Subcutaneous abdominal adipose tissue (tissue), 5 donors: Measurements from ENCODE around the gene B3GALNT1.

Source experiments
- H3K27ac ChIP-seq: one replicate; pipeline ENCODE4 v1.7.0; 2013; ENCODE audit warnings: low read depth, mild to moderate bottlenecking, inconsistent platforms, low read length, moderate library complexity
- H3K27me3 ChIP-seq, 5 donors: one replicate each; pipeline ENCODE4 v1.7.0; 2013; ENCODE audit warnings: low read length in 5 of 5, inconsistent platforms in 1 of 5; ENCODE audit not compliant: control insufficient read depth in 5 of 5, insufficient read depth in 4 of 5
- H3K36me3 ChIP-seq, 5 donors: one replicate each; pipeline ENCODE4 v1.7.0; 2013; ENCODE audit warnings: low read length in 5 of 5; ENCODE audit not compliant: control insufficient read depth in 5 of 5, insufficient read depth in 5 of 5
- H3K4me1 ChIP-seq, 5 donors: one replicate each; pipeline ENCODE4 v1.7.0; 2013; ENCODE audit warnings: low read length in 5 of 5, mild to moderate bottlenecking in 3 of 5, moderate library complexity in 1 of 5; ENCODE audit not compliant: control insufficient read depth in 5 of 5, insufficient read depth in 5 of 5
- H3K4me3 ChIP-seq, 5 donors: one replicate each; pipeline ENCODE4 v1.7.0; 2013; ENCODE audit warnings: low read length in 5 of 5, low read depth in 1 of 5
- H3K9ac ChIP-seq, 5 donors: one replicate each; pipeline ENCODE4 v1.7.0; 2013; ENCODE audit warnings: low read length in 5 of 5, mild to moderate bottlenecking in 4 of 5, moderate library complexity in 3 of 5
- H3K9me3 ChIP-seq, 5 donors: one replicate each; pipeline ENCODE4 v1.7.0; 2013; ENCODE audit warnings: low read length in 5 of 5; ENCODE audit not compliant: control insufficient read depth in 5 of 5
- donor health status: healthy.
- donor health status: healthy.
- donor health status: healthy.
- donor health status: healthy.
- donor health status: healthy.

Gene B3GALNT1

DNA sequence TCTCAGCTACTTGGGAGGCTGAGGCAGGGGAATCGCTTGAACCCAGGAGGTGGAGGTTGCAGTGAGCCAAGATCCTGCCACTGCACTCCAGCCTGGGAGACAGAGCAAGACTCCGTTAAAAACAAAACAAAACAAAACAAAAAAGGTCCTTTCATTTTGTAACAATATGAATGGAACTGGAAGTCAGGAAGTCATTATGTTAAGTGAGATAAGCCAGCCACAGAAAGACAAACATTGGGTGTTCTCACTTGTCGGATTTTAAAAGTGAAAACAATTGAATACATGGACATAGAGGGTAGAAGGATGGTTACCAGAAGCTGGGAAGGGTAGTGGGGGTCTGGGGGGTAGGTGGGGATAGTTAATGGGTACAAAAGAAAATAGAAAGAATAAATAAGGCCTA lies 12.5 kb upstream of the B3GALNT1 start:
- Histone ChIP-seq H3K4me3 (no peak overlapping the region), H3K9me3 (peaks cover 0 to 35% (median 17%) of the 10 kb centered on the region in 5 donors), H3K9ac (no peak overlapping the region), H3K4me1 (no peaks in the 10 kb centered on the region), H3K27me3 (no peaks in the 10 kb centered on the region), H3K27ac (no peak overlapping the region), H3K36me3 (no peaks in the 10 kb centered on the region)

GRCh38 chr3:161108840-161109239 lies 3.7 kb upstream of the B3GALNT1 start:
- Histone ChIP-seq H3K4me3 (no peak overlapping the region), H3K36me3 (no peaks in the 10 kb centered on the region), H3K9me3 (no peaks in the 10 kb centered on the region), H3K4me1 (peaks cover 0 to 19% (median 14%) of the 10 kb centered on the region in 5 donors), H3K27me3 (no peaks in the 10 kb centered on the region), H3K9ac (no peak overlapping the region), H3K27ac (no peak overlapping the region)

- no peaks in the 10 kb centered on the region for H3K36me3 ChIP-seq
- H3K27ac ChIP-seq, result no peak overlapping the region
- H3K4me1 ChIP-seq, result peaks cover 0 to 19% (median 14%) of the 10 kb centered on the region in 5 donors
- H3K27me3 ChIP-seq, result no peaks in the 10 kb centered on the region
- no peaks in the 10 kb centered on the region for H3K9me3 ChIP-seq
- H3K9ac ChIP-seq, result no peak overlapping the region
- no peak overlapping the region for H3K4me3 ChIP-seq
These were observed 2.2 kb upstream of the B3GALNT1 start for GRCh38 chr3:161107311-161107710.

- Histone ChIP-seq H3K36me3 (peaks cover 0 to 8% (median 3%) of the 10 kb centered on the region in 5 donors), H3K9ac (peak overlapping the region; percentile 52 to 80 (median 64)), H3K9me3 (no peaks in the 10 kb centered on the region), H3K27ac (peak overlapping the region; percentile 4), H3K27me3 (no peaks in the 10 kb centered on the region), H3K4me1 (peaks cover 0 to 19% (median 14%) of the 10 kb centered on the region in 5 donors), H3K4me3 (peak overlapping the region; percentile 75 to 93 (median 87))
These were observed 1.3 kb downstream of the B3GALNT1 start for GRCh38 chr3:161103776-161104385.

- Histone ChIP-seq H3K4me3 (no peak overlapping the region), H3K36me3 (peaks cover 0 to 8% (median 3%) of the 10 kb centered on the region in 5 donors), H3K27me3 (no peaks in the 10 kb centered on the region), H3K9me3 (no peaks in the 10 kb centered on the region), H3K4me1 (peaks cover 0 to 19% (median 14%) of the 10 kb centered on the region in 5 donors), H3K9ac (no peak overlapping the region), H3K27ac (no peak overlapping the region)
These were observed 3.5 kb downstream of the B3GALNT1 start for GRCh38 chr3:161101609-161102008.

GRCh38 chr3:161100994-161101393 lies 4.2 kb downstream of the B3GALNT1 start:
- Histone ChIP-seq H3K27me3 (no peaks in the 10 kb centered on the region), H3K4me3 (no peak overlapping the region), H3K9ac (no peak overlapping the region), H3K27ac (no peak overlapping the region), H3K9me3 (no peaks in the 10 kb centered on the region), H3K36me3 (peaks cover 0 to 8% (median 3%) of the 10 kb centered on the region in 5 donors), H3K4me1 (peaks cover 0 to 19% (median 14%) of the 10 kb centered on the region in 5 donors)

DNA sequence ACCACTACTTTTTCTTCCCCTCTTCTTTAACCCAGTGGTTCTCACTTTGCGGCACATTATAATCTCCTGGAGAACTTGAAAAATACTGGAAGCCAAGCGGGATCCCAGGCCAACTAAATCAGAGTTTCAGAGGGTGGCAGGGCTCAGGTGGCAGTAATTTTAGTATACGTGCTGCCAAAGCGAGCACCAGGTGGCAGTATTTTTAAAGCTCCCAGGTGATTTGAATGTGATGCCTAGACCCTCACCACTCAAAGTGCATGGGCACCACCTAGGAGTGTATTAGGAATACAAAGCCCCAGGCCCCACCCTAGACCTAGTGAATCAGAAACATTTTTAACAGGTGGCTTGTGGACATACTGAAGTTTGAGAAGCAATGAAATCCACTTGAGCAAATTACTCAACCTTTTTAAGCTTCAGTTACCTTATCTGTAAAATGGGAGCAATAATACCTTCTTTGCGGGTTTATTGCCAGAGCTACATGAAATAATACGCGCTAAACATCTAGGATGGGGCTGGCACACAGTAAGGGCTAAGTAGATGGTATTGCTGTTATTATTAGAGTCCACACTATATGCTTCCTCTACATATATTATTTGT lies 8.3 kb downstream of the B3GALNT1 start:
- Histone ChIP-seq H3K4me1 (no peaks in the 10 kb centered on the region), H3K36me3 (peaks cover 0 to 10% (median 6%) of the 10 kb centered on the region in 5 donors), H3K9ac (no peak overlapping the region), H3K9me3 (no peaks in the 10 kb centered on the region), H3K4me3 (no peak overlapping the region), H3K27me3 (no peaks in the 10 kb centered on the region), H3K27ac (no peak overlapping the region)

- Histone ChIP-seq H3K27ac (no peak overlapping the region), H3K4me3 (no peak overlapping the region), H3K9me3 (no peaks in the 10 kb centered on the region)
These were observed 11.3 kb downstream of the B3GALNT1 start for GRCh38 chr3:161093895-161094294.

DNA sequence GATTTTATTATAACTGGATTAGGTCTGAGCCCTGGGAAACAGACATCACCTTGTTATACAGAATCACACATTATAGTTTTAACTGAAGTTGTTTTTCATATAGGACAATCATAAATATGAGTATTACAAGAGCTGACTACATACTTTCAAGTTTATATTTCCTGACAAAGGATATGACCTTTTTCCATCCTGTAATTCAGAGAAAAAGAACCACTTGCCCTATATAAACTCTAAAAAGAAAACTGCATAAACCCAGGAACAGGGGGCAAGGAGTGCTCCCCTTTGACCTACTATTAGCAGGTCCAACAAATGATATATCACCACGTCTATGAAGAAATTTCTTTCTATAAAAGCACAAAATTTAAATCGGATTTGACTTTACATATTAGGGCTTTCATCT lies 20.9 kb downstream of the B3GALNT1 start:
- Histone ChIP-seq H3K27me3 (no peaks in the 10 kb centered on the region), H3K9ac (no peak overlapping the region), H3K9me3 (no peaks in the 10 kb centered on the region), H3K4me3 (no peak overlapping the region), H3K27ac (no peak overlapping the region), H3K4me1 (peaks cover 0 to 8% (median 0%) of the 10 kb centered on the region in 5 donors), H3K36me3 (peaks cover 3 to 11% (median 6%) of the 10 kb centered on the region in 5 donors)

More at GRCh38 chr3:161093895-161094294, 11.3 kb downstream of the B3GALNT1 start:
- H3K4me1 ChIP-seq, result no peaks in the 10 kb centered on the region
- no peak overlapping the region for H3K9ac ChIP-seq
- H3K36me3 ChIP-seq, result peaks cover 0 to 3% (median 2%) of the 10 kb centered on the region in 5 donors
- no peaks in the 10 kb centered on the region for H3K27me3 ChIP-seq

DNA sequence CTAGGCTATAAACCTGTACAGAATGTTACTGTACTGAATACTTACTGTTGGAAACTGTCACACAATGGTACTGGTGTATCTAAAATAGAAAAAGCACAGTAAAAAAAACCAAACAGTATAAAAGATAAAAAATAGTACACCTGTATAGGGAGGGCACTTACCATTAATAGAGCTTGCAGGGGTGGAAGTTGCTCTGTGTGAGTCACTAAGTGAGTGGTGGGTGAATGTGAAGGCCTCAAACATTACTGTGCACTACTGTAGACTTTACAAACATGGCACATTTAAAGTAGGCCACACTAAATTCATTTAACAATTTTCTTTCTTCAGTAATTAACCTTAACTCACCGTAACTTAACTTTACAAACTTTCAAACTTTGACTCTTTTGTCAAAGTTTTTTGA lies 22.0 kb downstream of the B3GALNT1 start:
- Histone ChIP-seq H3K27ac (no peak overlapping the region), H3K4me3 (no peak overlapping the region), H3K9ac (no peak overlapping the region), H3K9me3 (no peaks in the 10 kb centered on the region), H3K27me3 (no peaks in the 10 kb centered on the region), H3K36me3 (peaks cover 3 to 11% (median 6%) of the 10 kb centered on the region in 5 donors), H3K4me1 (peaks cover 0 to 8% (median 0%) of the 10 kb centered on the region in 5 donors)
